ENCODE results near the gene CAVIN3.

- TF ChIP-seq CTCF (IDR thresholded peaks at IDR 0.05 in 4 of 5, conservative IDR thresholded peaks at IDR 0.05 in 1 of 5) (peak; percentile 86 to 92 (median 89)), POLR2A (IDR thresholded peaks at IDR 0.05) (no peak)
These were observed 42.8 kb upstream of the CAVIN3 start for GRCh38 chr11:6362873-6363678.
